Neural progenitor cell (in vitro differentiated cells): ENCODE results near the gene ARL3. TPM values are rescaled to one million over a fixed set of nuclear protein-coding genes. Genes with fewer than 3 reads are reported as not detected.

ENCODE experiments used
- DNase-seq: peaks from one replicate; pipeline ENCODE4 v3.0.0-alpha.2; 2016; ENCODE audit warnings: low spot score
- H2AFZ ChIP-seq: fragments of 200-600 bp; sonication (generic); replicated peaks from 2 replicates; pipeline ENCODE4 v1.6.1; 2016; ENCODE audit warnings: antibody characterized with exemption
- H3F3A ChIP-seq: fragments of 200-600 bp; sonication (generic); 2 replicates; pipeline ENCODE4 v1.6.1; 2016; ENCODE audit warnings: antibody characterized with exemption, low read depth
- H3K27ac ChIP-seq: fragments of 200-600 bp; sonication (generic); 2 replicates; pipeline ENCODE4 v1.5.1; 2016; ENCODE audit warnings: mild to moderate bottlenecking
- H3K27me3 ChIP-seq: fragments of 200-600 bp; sonication (generic); 2 replicates; pipeline ENCODE4 v1.6.1; 2016; ENCODE audit warnings: mild to moderate bottlenecking, moderate library complexity
- H3K36me3 ChIP-seq: fragments of 200-600 bp; sonication (generic); 2 replicates; pipeline ENCODE4 v1.5.1; 2016
- H3K4me1 ChIP-seq: fragments of 200-600 bp; sonication (generic); 2 replicates; pipeline ENCODE4 v1.6.1; 2016; ENCODE audit warnings: mixed run types
- H3K4me2 ChIP-seq: fragments of 200-600 bp; sonication (generic); 2 replicates; pipeline ENCODE4 v1.6.1; 2016
- H3K4me3 ChIP-seq: fragments of 200-600 bp; sonication (generic); 2 replicates; pipeline ENCODE4 v1.5.1; 2016
- H3K79me2 ChIP-seq: fragments of 200-600 bp; sonication (generic); 2 replicates; pipeline ENCODE4 v1.6.1; 2016; ENCODE audit warnings: low read depth
- H3K9ac ChIP-seq: fragments of 200-600 bp; sonication (generic); 2 replicates; pipeline ENCODE4 v1.6.1; 2016
- H3K9me3 ChIP-seq: fragments of 200-600 bp; sonication (generic); 2 replicates; pipeline ENCODE4 v1.5.1; 2016; ENCODE audit warnings: low read depth
- H4K20me1 ChIP-seq: fragments of 200-600 bp; sonication (generic); 2 replicates; pipeline ENCODE4 v1.6.1; 2016; ENCODE audit warnings: low read depth
- H3K27ac Mint-ChIP-seq: 3 replicates; pipeline ENCODE4 v1.8.0; 2021; ENCODE audit warnings: mixed read lengths
- H3K27me3 Mint-ChIP-seq: 2 replicates; pipeline ENCODE4 v1.8.0; 2022; ENCODE audit warnings: low read depth, mild to moderate bottlenecking, inconsistent platforms, moderate library complexity, mixed read lengths; ENCODE audit not compliant: insufficient read depth
- H3K36me3 Mint-ChIP-seq: 3 replicates; pipeline ENCODE4 v1.8.0; 2021; ENCODE audit warnings: mixed read lengths
- H3K4me1 Mint-ChIP-seq: 3 replicates; pipeline ENCODE4 v1.8.0; 2021; ENCODE audit warnings: mixed read lengths
- H3K4me3 Mint-ChIP-seq: 3 replicates; pipeline ENCODE4 v1.8.0; 2021; ENCODE audit warnings: mild to moderate bottlenecking, moderate library complexity, mixed read lengths
- H3K9me3 Mint-ChIP-seq: 3 replicates; pipeline ENCODE4 v1.8.0; 2020; ENCODE audit warnings: mixed read lengths
- EZH2 ChIP-seq: fragments of 200-600 bp; sonication (generic); IDR thresholded peaks from 2 replicates; pipeline ENCODE4 v1.6.1; 2017; ENCODE audit warnings: antibody characterized with exemption, mild to moderate bottlenecking, moderate library complexity
- EZH2phosphoT487 ChIP-seq: fragments of 200-600 bp; sonication (generic); IDR thresholded peaks from 2 replicates; pipeline ENCODE4 v1.6.1; 2017; ENCODE audit warnings: antibody characterized with exemption
- total RNA-seq: library from RNA; depleted of rRNA; stranded (reverse); fragments of >200 nt; gene quantifications from 2 replicates; pipeline ENCODE4 v1.2.3, GENCODE V29; 2015; ENCODE audit warnings: low replicate concordance
- TF ChIP-seq, protein P1 (sequence below): fragments of 200-600 bp; sonication (generic); IDR thresholded peaks from 2 replicates; pipeline ENCODE4 v1.5.1; 2017; ENCODE audit warnings: antibody characterized with exemption, mild to moderate bottlenecking

Gene ARL3
- total RNA-seq, 1 donor from 2014 or later = 29.7 TPM

- H3K9ac ChIP-seq = no peak overlapping the region
- H4K20me1 ChIP-seq = peaks cover 19% of the 10 kb centered on the region
- H3K4me1 Mint-ChIP-seq = peaks cover 30% of the 10 kb centered on the region
- H3K4me3 Mint-ChIP-seq = no peak overlapping the region
- H3K4me2 ChIP-seq = no peak overlapping the region
- DNase-seq = no peak
- H3F3A ChIP-seq = peaks cover 23% of the 10 kb centered on the region
- H2AFZ ChIP-seq = no peak overlapping the region
- peak overlapping the region; percentile 29 for H3K27ac ChIP-seq
- peaks cover 17% of the 10 kb centered on the region for H3K36me3 Mint-ChIP-seq
- H3K9me3 ChIP-seq = no peaks in the 10 kb centered on the region
- no peaks in the 10 kb centered on the region for H3K27me3 ChIP-seq
- H3K27ac Mint-ChIP-seq = no peak overlapping the region
- no peak for TF ChIP-seq EZH2
- no peak for TF ChIP-seq EZH2phosphoT487
- TF ChIP-seq, protein P1, sequence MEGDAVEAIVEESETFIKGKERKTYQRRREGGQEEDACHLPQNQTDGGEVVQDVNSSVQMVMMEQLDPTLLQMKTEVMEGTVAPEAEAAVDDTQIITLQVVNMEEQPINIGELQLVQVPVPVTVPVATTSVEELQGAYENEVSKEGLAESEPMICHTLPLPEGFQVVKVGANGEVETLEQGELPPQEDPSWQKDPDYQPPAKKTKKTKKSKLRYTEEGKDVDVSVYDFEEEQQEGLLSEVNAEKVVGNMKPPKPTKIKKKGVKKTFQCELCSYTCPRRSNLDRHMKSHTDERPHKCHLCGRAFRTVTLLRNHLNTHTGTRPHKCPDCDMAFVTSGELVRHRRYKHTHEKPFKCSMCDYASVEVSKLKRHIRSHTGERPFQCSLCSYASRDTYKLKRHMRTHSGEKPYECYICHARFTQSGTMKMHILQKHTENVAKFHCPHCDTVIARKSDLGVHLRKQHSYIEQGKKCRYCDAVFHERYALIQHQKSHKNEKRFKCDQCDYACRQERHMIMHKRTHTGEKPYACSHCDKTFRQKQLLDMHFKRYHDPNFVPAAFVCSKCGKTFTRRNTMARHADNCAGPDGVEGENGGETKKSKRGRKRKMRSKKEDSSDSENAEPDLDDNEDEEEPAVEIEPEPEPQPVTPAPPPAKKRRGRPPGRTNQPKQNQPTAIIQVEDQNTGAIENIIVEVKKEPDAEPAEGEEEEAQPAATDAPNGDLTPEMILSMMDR = no peak
- H3K9me3 Mint-ChIP-seq = no peaks in the 10 kb centered on the region
- H3K79me2 ChIP-seq = peaks cover 83% of the 10 kb centered on the region
- no peaks in the 10 kb centered on the region for H3K27me3 Mint-ChIP-seq
- no peak overlapping the region for H3K4me3 ChIP-seq
- H3K36me3 ChIP-seq = peaks cover 8% of the 10 kb centered on the region
- peaks cover 15% of the 10 kb centered on the region for H3K4me1 ChIP-seq
Observed at GRCh38 chr10:102721954-102722353, 7.8 kb upstream of the ARL3 start.

- no peak overlapping the region for H3K9ac ChIP-seq
- peaks cover 30% of the 10 kb centered on the region for H3F3A ChIP-seq
- TF ChIP-seq EZH2phosphoT487 (no peak), EZH2 (no peak)
- TF ChIP-seq, protein P1 = no peak
- peaks cover 18% of the 10 kb centered on the region for H3K4me1 ChIP-seq
- no peaks in the 10 kb centered on the region for H3K9me3 ChIP-seq
- peaks cover 94% of the 10 kb centered on the region for H3K79me2 ChIP-seq
- H3K4me2 ChIP-seq = no peak overlapping the region
- H3K36me3 ChIP-seq = peaks cover 8% of the 10 kb centered on the region
- Mint-ChIP-seq H3K4me3 (no peak overlapping the region), H3K36me3 (peaks cover 18% of the 10 kb centered on the region), H3K9me3 (no peaks in the 10 kb centered on the region), H3K4me1 (peaks cover 37% of the 10 kb centered on the region), H3K27ac (peak overlapping the region; percentile 10), H3K27me3 (no peaks in the 10 kb centered on the region)
- peak; percentile 41 for DNase-seq
- no peak overlapping the region for H3K4me3 ChIP-seq
- H3K27me3 ChIP-seq = no peaks in the 10 kb centered on the region
- H3K27ac ChIP-seq = peak overlapping the region; percentile 45
- H2AFZ ChIP-seq = no peak overlapping the region
- H4K20me1 ChIP-seq = peaks cover 25% of the 10 kb centered on the region
Observed at GRCh38 chr10:102720775-102721301, 6.6 kb upstream of the ARL3 start.

DNA sequence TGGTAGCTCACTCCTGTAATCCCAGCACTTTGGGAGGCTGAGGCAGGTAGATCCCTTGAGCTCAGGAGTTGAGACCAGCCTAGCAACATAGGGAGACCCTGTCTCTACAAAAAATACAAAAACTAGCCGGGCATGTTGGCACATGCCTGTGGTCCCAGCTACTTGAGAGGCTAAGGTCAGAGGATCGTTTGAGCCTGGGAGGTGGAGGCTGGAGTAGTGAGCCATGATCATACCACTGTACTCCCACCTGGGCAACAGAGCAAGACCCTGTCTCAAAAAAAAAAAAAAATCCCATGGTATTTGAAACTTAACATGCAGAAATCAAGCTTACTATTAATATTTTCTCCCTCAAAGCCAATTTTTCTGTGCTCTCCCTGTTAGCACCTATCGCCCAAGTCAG is 6.1 kb upstream of the ARL3 start:
- Histone ChIP-seq H4K20me1 (peaks cover 30% of the 10 kb centered on the region), H3K79me2 (peaks cover 99% of the 10 kb centered on the region), H3F3A (peaks cover 31% of the 10 kb centered on the region), H3K9ac (no peak overlapping the region), H3K36me3 (peaks cover 8% of the 10 kb centered on the region), H3K27me3 (no peaks in the 10 kb centered on the region), H3K27ac (peak overlapping the region; percentile 45), H2AFZ (no peak overlapping the region), H3K9me3 (no peaks in the 10 kb centered on the region), H3K4me2 (no peak overlapping the region), H3K4me3 (no peak overlapping the region), H3K4me1 (peaks cover 23% of the 10 kb centered on the region)
- no peaks in the 10 kb centered on the region for H3K9me3 Mint-ChIP-seq
- H3K27ac Mint-ChIP-seq = peak overlapping the region; percentile 10
- peaks cover 18% of the 10 kb centered on the region for H3K36me3 Mint-ChIP-seq
- no peak for DNase-seq
- H3K4me1 Mint-ChIP-seq = peaks cover 40% of the 10 kb centered on the region
- H3K4me3 Mint-ChIP-seq = no peak overlapping the region
- no peaks in the 10 kb centered on the region for H3K27me3 Mint-ChIP-seq
- TF ChIP-seq, protein P1 = no peak
- no peak for TF ChIP-seq EZH2
- no peak for TF ChIP-seq EZH2phosphoT487
